GM19455 (cell line): ENCODE data around the gene ALDH3B2.
"Not testable (repeated sequence)": the region's sequence is repeated elsewhere in the genome, so short reads cannot be mapped to it uniquely, and the experiment has no call there.

Source experiments
- ATAC-seq: cut with Tn5 transposase; IDR thresholded peaks from one replicate; pipeline ENCODE4 v1.9.1; 2021; ENCODE audit not compliant: unreplicated experiment

The ALDH3B2 gene

GRCh38 chr11:67644472-67645418 is 29.7 kb downstream of the ALDH3B2 start:
- no peak for ATAC-seq

- ATAC-seq, result no peak
Observed at GRCh38 chr11:67644042-67644441, 30.4 kb downstream of the ALDH3B2 start.

- no peak for ATAC-seq
Observed at GRCh38 chr11:67642173-67643120, 32.0 kb downstream of the ALDH3B2 start.

GRCh38 chr11:67641338-67642172 is 32.9 kb downstream of the ALDH3B2 start:
- ATAC-seq, result no peak

GRCh38 chr11:67640758-67641337 is 33.6 kb downstream of the ALDH3B2 start:
- ATAC-seq, result no peak

- no peak for ATAC-seq
Observed at GRCh38 chr11:67640021-67640757, 34.2 kb downstream of the ALDH3B2 start.

GRCh38 chr11:67639438-67639859 is 35.0 kb downstream of the ALDH3B2 start, which contains the start of gene TBX10:
Gene TBX10 (minus strand): TSS chr11:67639763. CDS start chr11:67639472, 291 bp downstream.
- no peak for ATAC-seq

- ATAC-seq, result no peak
Observed at GRCh38 chr11:67638535-67639437, 35.6 kb downstream of the ALDH3B2 start.

GRCh38 chr11:67637441-67637840 is 37.0 kb downstream of the ALDH3B2 start:
- ATAC-seq, result not testable (repeated sequence)

- ATAC-seq, result no peak
Observed at GRCh38 chr11:67636962-67637361, 37.5 kb downstream of the ALDH3B2 start.

GRCh38 chr11:67635231-67635521 is 39.2 kb downstream of the ALDH3B2 start:
- no peak for ATAC-seq

GRCh38 chr11:67634366-67635230 is 39.8 kb downstream of the ALDH3B2 start:
- no peak for ATAC-seq

- no peak for ATAC-seq
Observed at GRCh38 chr11:67633758-67634365, 40.6 kb downstream of the ALDH3B2 start.

- no peak for ATAC-seq
Observed at GRCh38 chr11:67632982-67633755, 41.3 kb downstream of the ALDH3B2 start.

- ATAC-seq, result no peak
Observed at GRCh38 chr11:67632175-67632981, 42.0 kb downstream of the ALDH3B2 start.

GRCh38 chr11:67631853-67632174 is 42.6 kb downstream of the ALDH3B2 start:
- no peak for ATAC-seq
